ENCODE data around the gene MUSTN1.

Gene MUSTN1

GRCh38 chr3:52800079-52800478 is 34.7 kb downstream of the MUSTN1 start:
- TF ChIP-seq, protein P1, sequence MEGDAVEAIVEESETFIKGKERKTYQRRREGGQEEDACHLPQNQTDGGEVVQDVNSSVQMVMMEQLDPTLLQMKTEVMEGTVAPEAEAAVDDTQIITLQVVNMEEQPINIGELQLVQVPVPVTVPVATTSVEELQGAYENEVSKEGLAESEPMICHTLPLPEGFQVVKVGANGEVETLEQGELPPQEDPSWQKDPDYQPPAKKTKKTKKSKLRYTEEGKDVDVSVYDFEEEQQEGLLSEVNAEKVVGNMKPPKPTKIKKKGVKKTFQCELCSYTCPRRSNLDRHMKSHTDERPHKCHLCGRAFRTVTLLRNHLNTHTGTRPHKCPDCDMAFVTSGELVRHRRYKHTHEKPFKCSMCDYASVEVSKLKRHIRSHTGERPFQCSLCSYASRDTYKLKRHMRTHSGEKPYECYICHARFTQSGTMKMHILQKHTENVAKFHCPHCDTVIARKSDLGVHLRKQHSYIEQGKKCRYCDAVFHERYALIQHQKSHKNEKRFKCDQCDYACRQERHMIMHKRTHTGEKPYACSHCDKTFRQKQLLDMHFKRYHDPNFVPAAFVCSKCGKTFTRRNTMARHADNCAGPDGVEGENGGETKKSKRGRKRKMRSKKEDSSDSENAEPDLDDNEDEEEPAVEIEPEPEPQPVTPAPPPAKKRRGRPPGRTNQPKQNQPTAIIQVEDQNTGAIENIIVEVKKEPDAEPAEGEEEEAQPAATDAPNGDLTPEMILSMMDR (IDR thresholded peaks at IDR 0.05): no peak
- DNase-seq (ENCODE audit: low spot score): no peak
- no peak overlapping the region for H3K4me3 ChIP-seq
- no peak overlapping the region for H3K27ac ChIP-seq

- H3K27ac ChIP-seq: peak overlapping the region in 1 of 2 donors; percentile 34
- TF ChIP-seq, protein P1 (IDR thresholded peaks at IDR 0.05): no peak
- DNase-seq (ENCODE audit: low spot score): no peak
- H3K4me3 ChIP-seq: no peak overlapping the region
These were observed 35.8 kb downstream of the MUSTN1 start for GRCh38 chr3:52798978-52799476.

GRCh38 chr3:52798376-52798977 is 36.3 kb downstream of the MUSTN1 start:
- DNase-seq (ENCODE audit: low spot score): no peak
- Histone ChIP-seq H3K27ac (peak overlapping the region; percentile 18 to 34), H3K4me3 (no peak overlapping the region)
- TF ChIP-seq, protein P1 (IDR thresholded peaks at IDR 0.05): no peak

- H3K4me3 ChIP-seq: no peak overlapping the region
- DNase-seq (ENCODE audit: low spot score): no peak
- TF ChIP-seq, protein P1 (IDR thresholded peaks at IDR 0.05): no peak
- peak overlapping the region in 1 of 2 donors; percentile 88 for H3K27ac ChIP-seq
These were observed 38.4 kb downstream of the MUSTN1 start for GRCh38 chr3:52796411-52796810.

DNA sequence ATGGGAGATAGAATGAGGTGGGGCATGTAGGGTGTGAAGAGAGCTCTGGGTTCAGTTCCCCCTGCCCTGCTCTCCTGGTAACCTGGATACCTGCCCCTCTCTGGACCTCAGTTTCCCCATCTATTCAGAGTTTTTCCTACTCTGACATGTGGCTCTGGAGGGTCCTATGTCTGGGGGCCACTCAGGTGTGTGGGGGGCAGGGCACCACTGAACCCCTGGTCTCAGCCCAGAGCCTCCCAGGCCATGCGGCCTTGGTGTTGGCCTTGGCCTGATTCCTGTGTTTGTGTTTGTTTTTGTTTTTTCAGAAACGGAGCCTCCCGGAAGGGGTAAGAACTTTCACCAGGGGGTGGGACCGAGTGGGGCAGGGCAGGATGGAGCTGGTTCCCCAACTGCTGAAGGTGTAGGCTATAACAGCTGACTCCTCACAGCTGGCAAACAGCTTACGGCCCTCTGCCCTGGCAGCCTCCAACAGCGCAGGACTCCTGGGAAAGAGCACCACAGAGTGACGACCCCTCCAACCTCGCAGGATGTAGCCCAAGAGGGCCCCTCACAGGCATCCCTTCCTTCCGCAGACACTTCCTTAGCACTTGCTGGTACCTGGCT is 39.4 kb downstream of the MUSTN1 start:
- TF ChIP-seq, protein P1 (IDR thresholded peaks at IDR 0.05): no peak
- no peak for DNase-seq (ENCODE audit: low spot score)
- Histone ChIP-seq H3K27ac (peak overlapping the region; percentile 55 to 88), H3K4me3 (peak overlapping the region; percentile 3)

DNA sequence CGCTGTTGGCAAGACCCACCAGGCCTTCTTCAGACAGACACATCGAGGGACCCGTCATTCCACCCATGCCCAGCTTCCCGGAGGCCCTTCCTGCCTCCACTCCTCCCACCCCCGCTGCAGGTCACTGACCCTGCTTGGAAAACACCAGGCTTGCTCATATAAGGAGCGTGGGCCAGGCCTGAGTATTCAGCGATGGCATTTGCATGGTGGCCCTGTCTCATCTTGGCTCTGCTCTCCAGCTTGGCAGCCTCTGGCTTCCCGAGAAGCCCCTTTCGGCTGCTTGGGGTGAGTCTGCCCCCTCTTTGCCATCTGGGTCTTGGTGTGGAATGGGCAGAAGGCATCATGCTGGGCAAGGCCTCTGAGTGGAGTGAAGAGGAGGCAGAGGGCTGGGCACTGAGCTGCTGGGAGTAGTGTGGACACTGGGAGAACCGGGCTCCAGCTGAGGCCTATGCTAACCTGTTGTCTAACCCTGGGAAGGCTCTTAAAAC is 40.2 kb downstream of the MUSTN1 start, which contains the start of gene ITIH3:
ITIH3 (plus strand) TSS at position 185 of the 488 bp plus-strand sequence; CDS start at position 193, 8 bp downstream.
- DNase-seq (ENCODE audit: low spot score): peak; percentile 85
- Histone ChIP-seq H3K4me3 (peak within 1 kb of the TSS; percentile 3), H3K27ac (peak within 1 kb of the TSS; percentile 55 to 88)
- TF ChIP-seq, protein P1 (IDR thresholded peaks at IDR 0.05): no peak
